Body of pancreas (tissue), 4 donors: ENCODE measurements around the gene PSEN1. TPM values are rescaled to one million over a fixed set of nuclear protein-coding genes. Genes with fewer than 3 reads are reported as not detected.
A peak's percentile ranks its signal among the peaks of the same experiment; 100 is the strongest.

Source experiments
- ATAC-seq: fragments of 150-250 bp; one replicate; pipeline ENCODE4 v1.9.1; 2016
- DNase-seq, 4 donors: peaks; one replicate each; pipeline ENCODE4 v3.0.0-alpha.2; 2019
- H3K27ac ChIP-seq, 4 donors: fragments of 200-600 bp; sonication (generic); 1 replicate in 3 of 4; 2 replicates in 1 of 4; pipeline versions ENCODE4 v1.5.1 to v1.6.1; 2016 to 2019; ENCODE audit warnings: mild to moderate bottlenecking in 1 of 4, mixed read lengths in 1 of 4, moderate library complexity in 1 of 4
- H3K27me3 ChIP-seq, 2 donors: fragments of 200-600 bp; sonication (generic); one replicate each; pipeline ENCODE4 v1.6.0; 2016; ENCODE audit warnings: mild to moderate bottlenecking in 1 of 2
- H3K36me3 ChIP-seq, 2 donors: fragments of 200-600 bp; sonication (generic); replicated peaks in 1 of 2; 2 replicates each; pipeline ENCODE4 v1.5.1; 2016; ENCODE audit warnings: low read depth in 2 of 2; ENCODE audit not compliant: insufficient read depth in 1 of 2
- H3K4me1 ChIP-seq: fragments of 200-600 bp; sonication (generic); one replicate; pipeline ENCODE4 v1.6.0; 2016
- H3K4me3 ChIP-seq, 2 donors: fragments of 200-600 bp; sonication (generic); 1 replicate in 1 of 2; 2 replicates in 1 of 2; pipeline ENCODE4 v1.5.1; 2016 to 2019
- H3K9me3 ChIP-seq, 3 donors: fragments of 200-600 bp; sonication (generic); 1 replicate in 2 of 3; 2 replicates in 1 of 3; pipeline ENCODE4 v1.5.1; 2016
- CTCF ChIP-seq, 7 experiments: fragments of 450-650 bp in 4 of 7; fragments of 200-600 bp in 3 of 7; sonication (generic) in 3 of 7; IDR thresholded peaks; one replicate each; pipeline ENCODE4 v1.5.1; 2016 to 2019; ENCODE audit warnings: antibody characterized with exemption in 7 of 7
- POLR2A ChIP-seq, 3 donors: fragments of 450-650 bp; IDR thresholded peaks; one replicate each; pipeline ENCODE4 v1.6.1; 2016; ENCODE audit warnings: antibody characterized with exemption in 3 of 3, mild to moderate bottlenecking in 2 of 3
- WGBS, 2 donors: methylation state at CpG; one replicate each; pipeline ENCODE4 v1.1.5; 2017; 5-methylcytosine and 5-hydroxymethylcytosine counted together
- intact Hi-C: fragments of 100-400 bp; cut with DNase I; formaldehyde crosslinking; loops from one replicate; pipeline ENCODE4 v1.15.1; 2023
- total RNA-seq, 2 donors: library from RNA; depleted of rRNA; stranded (reverse); fragments of >200 nt; gene quantifications; one replicate each; pipeline ENCODE4 v1.1.0, GENCODE V29; 2016

Gene PSEN1
- total RNA-seq, 2 donors from 2014 or later, result 14.2 to 21.8 TPM

- TF ChIP-seq CTCF (IDR thresholded peaks at IDR 0.05) (no peak), POLR2A (IDR thresholded peaks at IDR 0.05) (no peak)
- peak in 3 of 4 donors; percentile 25 to 44 (median 37) for DNase-seq
Observed at GRCh38 chr14:73237219-73237785, 101.0 kb downstream of the PSEN1 start, which contains the start of gene PAPLN. TSS of gene PAPLN (plus strand) at chr14:73237506. CDS start at chr14:73239779, 2,273 bp downstream.

GRCh38 chr14:73237786-73238423 is 101.6 kb downstream of the PSEN1 start:
- Histone ChIP-seq H3K4me3 (peak overlapping the region in 1 of 2 donors; percentile 35), H3K4me1 (peaks cover 29% of the 10 kb centered on the region), H3K36me3 (no peaks in the 10 kb centered on the region), H3K27me3 (peaks cover 0 to 18% of the 10 kb centered on the region in 2 donors), H3K9me3 (no peaks in the 10 kb centered on the region), H3K27ac (peak overlapping the region in 1 of 4 donors; percentile 16)
- ATAC-seq (peak; percentile 38), DNase-seq (no peak)
- 5 to 17% methylated on average over 12 to 49 of the region's 73 CpGs for WGBS, 2 donors
- intact Hi-C loops, result no loop called here
- TF ChIP-seq POLR2A (IDR thresholded peaks at IDR 0.05), result no peak
- no peak for TF ChIP-seq CTCF (IDR thresholded peaks at IDR 0.05)

More at GRCh38 chr14:73237219-73237785, 101.0 kb downstream of the PSEN1 start, which contains the start of gene PAPLN:
- peak; percentile 43 for ATAC-seq
- no peaks in the 10 kb centered on the region for H3K36me3 ChIP-seq
- H3K4me1 ChIP-seq, result peaks cover 29% of the 10 kb centered on the region
- intact Hi-C loops, result no loop called here
- H3K27ac ChIP-seq, result peak within 1 kb of the TSS in 1 of 4 donors; percentile 16
- H3K4me3 ChIP-seq, result peak within 1 kb of the TSS in 1 of 2 donors; percentile 35
- peaks cover 0 to 18% of the 10 kb centered on the region in 2 donors for H3K27me3 ChIP-seq
- WGBS, 2 donors, result 8 to 29% methylated on average over 6 to 43 of the region's 48 CpGs
- no peaks in the 10 kb centered on the region for H3K9me3 ChIP-seq

DNA sequence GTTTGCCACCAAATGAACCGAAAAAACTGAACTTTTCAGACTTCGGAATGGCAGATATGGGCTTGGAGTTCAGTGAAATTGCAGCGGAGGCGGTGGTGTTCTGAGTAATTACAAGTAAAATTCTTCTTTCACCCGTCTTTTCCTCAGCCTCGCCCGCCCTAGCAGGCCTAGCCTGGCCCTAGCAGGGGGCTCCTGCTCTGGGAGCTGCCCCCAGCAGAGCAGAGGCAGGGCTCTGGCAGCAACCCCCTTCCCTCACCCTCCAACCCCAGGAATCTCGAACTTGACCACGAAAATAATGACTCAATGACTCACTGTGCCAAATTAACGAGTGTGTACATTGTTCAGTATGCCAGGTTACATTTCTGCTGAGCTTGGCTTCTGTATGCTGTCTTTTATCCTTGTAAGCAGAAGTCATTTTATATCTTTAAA is 102.1 kb downstream of the PSEN1 start:
- TF ChIP-seq CTCF (IDR thresholded peaks at IDR 0.05) (no peak), POLR2A (IDR thresholded peaks at IDR 0.05) (peak in 2 of 3 donors; percentile 21 to 28)
- Histone ChIP-seq H3K27me3 (peaks cover 0 to 18% of the 10 kb centered on the region in 2 donors), H3K4me3 (no peak overlapping the region), H3K4me1 (peaks cover 29% of the 10 kb centered on the region), H3K27ac (peak overlapping the region in 1 of 4 donors; percentile 16), H3K36me3 (no peaks in the 10 kb centered on the region), H3K9me3 (no peaks in the 10 kb centered on the region)
- WGBS, 2 donors, result 36 to 49% methylated on average over 10 of the region's 10 CpGs
- DNase-seq (no peak), ATAC-seq (peak; percentile 38)
- intact Hi-C loops, result no loop called here

DNA sequence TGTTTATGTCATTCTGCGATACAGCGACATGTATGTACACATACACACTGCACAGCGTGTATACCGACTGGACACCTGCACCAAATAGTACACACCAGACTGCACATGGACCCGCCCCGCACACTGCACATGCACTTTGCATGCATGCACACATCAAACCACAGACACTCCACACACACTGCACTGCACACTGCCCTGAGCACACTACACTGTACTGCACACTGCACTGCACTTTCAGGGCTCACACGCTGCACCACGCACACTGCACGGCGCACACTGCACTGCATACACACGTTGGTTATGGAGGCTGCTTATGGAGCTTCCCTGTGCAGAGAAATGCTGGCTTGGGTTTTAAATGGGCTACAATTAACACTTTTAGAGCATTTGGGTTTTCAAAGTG is 102.6 kb downstream of the PSEN1 start:
- 82 to 86% methylated on average over 11 of the region's 11 CpGs for WGBS, 2 donors
- peaks cover 29% of the 10 kb centered on the region for H3K4me1 ChIP-seq
- ATAC-seq (no peak), DNase-seq (no peak)
- no peak overlapping the region for H3K27ac ChIP-seq
- no peaks in the 10 kb centered on the region for H3K9me3 ChIP-seq
- intact Hi-C loops, result no loop called here
- no peak overlapping the region for H3K4me3 ChIP-seq
- TF ChIP-seq CTCF (IDR thresholded peaks at IDR 0.05) (no peak), POLR2A (IDR thresholded peaks at IDR 0.05) (no peak)
- H3K36me3 ChIP-seq, result no peaks in the 10 kb centered on the region
- H3K27me3 ChIP-seq, result peaks cover 0 to 18% of the 10 kb centered on the region in 2 donors
